CD4-positive, alpha-beta T cell (primary cell): Measurements from ENCODE around the gene CP. TPM values are rescaled to one million over a fixed set of nuclear protein-coding genes. Genes with fewer than 3 reads are reported as not detected.

ENCODE experiments used
- ATAC-seq: fragments of 200-7000 bp; cut with Tn5 transposase; one replicate; pipeline ENCODE4 v1.10.0; 2022; ENCODE audit warnings: mild to moderate bottlenecking; ENCODE audit not compliant: poor library complexity
- CTCF ChIA-PET: fragments of 350-600 bp; sonication (Branson Sonifier 250); formaldehyde crosslinking; loops from one replicate; lab custom pipeline; 2021; ENCODE audit warnings: antibody characterized with exemption, inconsistent platforms; lab: Charles Lee
- POLR2A ChIA-PET: fragments of 350-600 bp; sonication (Branson Sonifier 250); formaldehyde crosslinking; loops from one replicate; lab custom pipeline; 2021; ENCODE audit warnings: antibody characterized with exemption, inconsistent platforms; lab: Charles Lee
- DNase-seq, 14 experiments: peaks; one replicate each; pipeline ENCODE4 v3.0.0-alpha.2; 2013 to 2020; ENCODE audit warnings: mixed read lengths in 2 of 14
- H3K27ac ChIP-seq, 2 donors: one replicate each; pipeline versions ENCODE4 v1.5.1 to v1.7.0; 2013; ENCODE audit warnings: low read length in 2 of 2, low read depth in 1 of 2, mild to moderate bottlenecking in 1 of 2
- H3K27me3 ChIP-seq, 2 experiments: 1 replicate in 1 of 2; 2 replicates in 1 of 2; pipeline versions ENCODE4 v1.6.1 to v1.7.0; 2013; ENCODE audit warnings: low read length in 2 of 2, control low read depth in 1 of 2, mild to moderate bottlenecking in 1 of 2, moderate library complexity in 1 of 2; ENCODE audit not compliant: insufficient read depth in 2 of 2, control insufficient read depth in 1 of 2
- H3K36me3 ChIP-seq: one replicate; pipeline ENCODE4 v1.6.1; 2013; ENCODE audit warnings: low read length, control low read depth; ENCODE audit not compliant: insufficient read depth
- H3K4me1 ChIP-seq: one replicate; pipeline ENCODE4 v1.6.1; 2013; ENCODE audit warnings: low read length, control low read depth; ENCODE audit not compliant: insufficient read depth
- H3K4me3 ChIP-seq: one replicate; pipeline ENCODE4 v1.5.1; 2013; ENCODE audit warnings: mild to moderate bottlenecking, low read length, moderate library complexity
- H3K9me3 ChIP-seq, 2 experiments: 1 replicate in 1 of 2; 2 replicates in 1 of 2; pipeline versions ENCODE4 v1.6.1 to v1.7.0; 2013; ENCODE audit warnings: low read length in 2 of 2, mild to moderate bottlenecking in 2 of 2, control low read depth in 1 of 2, moderate library complexity in 1 of 2; ENCODE audit not compliant: control insufficient read depth in 1 of 2, insufficient read depth in 1 of 2
- H3K27ac Mint-ChIP-seq: one replicate; pipeline ENCODE4 v1.8.0; 2020; ENCODE audit warnings: mixed read lengths
- H3K27me3 Mint-ChIP-seq: one replicate; pipeline ENCODE4 v1.8.0; 2021; ENCODE audit warnings: mixed read lengths
- H3K36me3 Mint-ChIP-seq: one replicate; pipeline ENCODE4 v1.8.0; 2021; ENCODE audit warnings: low read depth, mixed read lengths
- H3K4me1 Mint-ChIP-seq: one replicate; pipeline ENCODE4 v1.8.0; 2021; ENCODE audit warnings: low read depth, mixed read lengths
- H3K4me3 Mint-ChIP-seq: one replicate; pipeline ENCODE4 v1.8.0; 2020; ENCODE audit warnings: mild to moderate bottlenecking, mixed read lengths
- H3K9me3 Mint-ChIP-seq: one replicate; pipeline ENCODE4 v1.8.0; 2020; ENCODE audit warnings: mixed read lengths
- CTCF ChIP-seq: fragments of 200-600 bp; IDR thresholded peaks from one replicate; pipeline ENCODE4 v1.8.0; 2022; ENCODE audit warnings: antibody characterized with exemption, mild to moderate bottlenecking
- intact Hi-C, 2 experiments: fragments of 100-400 bp; cut with DNase I in 1 of 2; cut with micrococcal nuclease in 1 of 2; formaldehyde crosslinking; loops; one replicate each; pipeline versions ENCODE4 v1.15.1 to v1.9.0; 2023 to 2025; cut with DNase I, micrococcal nuclease
- total RNA-seq, 174 experiments: library from RNA in 2 of 174; stranded (reverse) in 2 of 174; gene quantifications; one replicate each; pipeline ENCODE4 v1.2.3 and lab custom pipeline; 2021 to 2026

The CP gene
- total RNA-seq, 2 experiments from 2014 or later: not detected

DNA sequence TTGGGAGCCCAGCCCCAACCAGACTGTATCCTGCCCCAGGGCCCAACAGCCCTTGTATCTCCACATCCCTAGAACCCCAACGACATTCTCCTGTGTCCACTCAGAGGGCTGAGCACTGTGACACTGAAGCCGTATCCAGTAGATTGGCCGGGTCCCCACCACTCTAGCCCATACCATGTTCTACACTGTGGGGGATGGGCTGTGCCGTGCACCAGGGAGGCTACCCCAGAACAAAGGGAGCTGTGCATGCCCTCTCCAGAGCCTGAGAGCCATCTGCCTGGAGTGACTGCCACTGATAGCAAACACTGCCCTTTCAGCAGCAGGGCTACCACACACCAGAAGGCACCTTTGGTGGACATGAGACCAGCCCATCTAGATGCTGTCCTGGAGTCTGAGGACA, 37.1 kb upstream of the CP start:
- H3K9me3 ChIP-seq: no peaks in the 10 kb centered on the region
- Mint-ChIP-seq H3K4me3 (no peak overlapping the region), H3K27me3 (peaks cover 13% of the 10 kb centered on the region), H3K27ac (no peak overlapping the region), H3K36me3 (no peaks in the 10 kb centered on the region), H3K4me1 (no peaks in the 10 kb centered on the region), H3K9me3 (no peaks in the 10 kb centered on the region)
- intact Hi-C loops: no loop called here
- no peak for TF ChIP-seq CTCF
- no peaks in the 10 kb centered on the region for H3K36me3 ChIP-seq
- no peaks in the 10 kb centered on the region for H3K4me1 ChIP-seq
- CTCF ChIA-PET: no interaction called here
- ATAC-seq: no peak
- DNase-seq: no peak
- H3K4me3 ChIP-seq: no peak overlapping the region
- H3K27me3 ChIP-seq: no peaks in the 10 kb centered on the region
- no peak overlapping the region for H3K27ac ChIP-seq
- POLR2A ChIA-PET: no interaction called here

DNA sequence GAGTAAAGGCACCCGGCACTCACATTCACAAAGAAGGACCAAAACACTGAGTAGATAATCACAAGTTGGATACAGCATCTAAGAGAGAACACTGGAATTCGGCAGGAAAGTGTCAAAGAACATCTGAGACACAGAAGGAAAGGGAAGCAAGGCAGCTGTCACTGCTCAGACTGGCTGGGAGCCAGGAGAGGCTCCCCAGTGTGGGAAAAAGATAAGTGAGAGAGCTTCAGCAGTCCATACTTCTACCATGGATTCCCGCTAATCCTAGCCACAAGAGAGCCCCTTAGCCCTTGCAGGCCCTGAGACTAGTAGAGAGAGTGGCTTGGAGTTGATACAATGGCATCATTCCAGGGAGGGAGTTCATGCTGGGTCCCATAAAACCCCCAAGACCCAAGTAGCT, 36.7 kb upstream of the CP start:
- Histone ChIP-seq H3K4me1 (no peaks in the 10 kb centered on the region), H3K27ac (no peak overlapping the region), H3K27me3 (no peaks in the 10 kb centered on the region), H3K9me3 (no peaks in the 10 kb centered on the region), H3K4me3 (no peak overlapping the region), H3K36me3 (no peaks in the 10 kb centered on the region)
- Mint-ChIP-seq H3K9me3 (no peaks in the 10 kb centered on the region), H3K36me3 (no peaks in the 10 kb centered on the region), H3K4me3 (no peak overlapping the region), H3K4me1 (no peaks in the 10 kb centered on the region), H3K27ac (no peak overlapping the region), H3K27me3 (peaks cover 13% of the 10 kb centered on the region)
- no peak for DNase-seq
- intact Hi-C loops: no loop called here
- ChIA-PET POLR2A (no interaction called here), CTCF (no interaction called here)
- TF ChIP-seq CTCF: no peak
- no peak for ATAC-seq

DNA sequence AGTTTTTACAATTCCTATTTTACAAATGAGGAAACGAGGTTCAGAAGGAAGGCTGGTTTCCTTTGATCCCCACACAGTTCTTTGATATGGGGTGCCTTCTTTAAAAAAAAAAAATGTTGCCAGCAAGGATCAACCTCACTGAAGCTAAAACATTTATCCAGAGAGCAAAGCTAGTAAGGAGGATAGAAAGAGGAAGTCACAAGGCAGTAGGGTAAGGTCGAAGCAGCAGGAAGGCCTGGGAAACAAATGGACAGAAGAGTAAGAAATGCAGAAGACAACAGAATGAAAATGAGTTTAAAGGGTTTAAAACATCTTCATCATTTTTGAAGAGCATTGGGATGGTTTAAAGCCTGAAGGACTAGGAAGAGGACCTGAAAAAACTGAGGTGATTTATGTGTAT, 30.6 kb upstream of the CP start:
- H3K4me3 Mint-ChIP-seq: no peak overlapping the region
- H3K27me3 Mint-ChIP-seq: peaks cover 17% of the 10 kb centered on the region
- ChIA-PET POLR2A (no interaction called here), CTCF (no interaction called here)
- Histone ChIP-seq H3K27ac (no peak overlapping the region), H3K36me3 (no peaks in the 10 kb centered on the region), H3K4me3 (no peak overlapping the region), H3K27me3 (no peaks in the 10 kb centered on the region), H3K9me3 (no peaks in the 10 kb centered on the region), H3K4me1 (no peaks in the 10 kb centered on the region)
- intact Hi-C loops: no loop called here
- no peak for TF ChIP-seq CTCF
- DNase-seq: no peak
- no peak for ATAC-seq
- H3K36me3 Mint-ChIP-seq: no peaks in the 10 kb centered on the region
- no peak overlapping the region for H3K27ac Mint-ChIP-seq
- H3K9me3 Mint-ChIP-seq: no peaks in the 10 kb centered on the region
- no peaks in the 10 kb centered on the region for H3K4me1 Mint-ChIP-seq
